DOHH2 (cell line): ENCODE data around the gene C8G.

Experiments used
- H3F3A ChIP-seq: fragments of 200-600 bp; sonication (generic), shearing (Covaris generic); 2 replicates; pipeline ENCODE4 v1.6.0; 2016; ENCODE audit warnings: antibody characterized with exemption, mild to moderate bottlenecking; ENCODE audit not compliant: control insufficient read depth, insufficient read depth
- H3K27ac ChIP-seq: fragments of 200-600 bp; sonication (generic); 2 replicates; pipeline ENCODE4 v1.5.1; 2014; ENCODE audit warnings: low read depth, mild to moderate bottlenecking, low read length, moderate library complexity
- H3K27me3 ChIP-seq: fragments of 200-600 bp; sonication (generic); 2 replicates; pipeline ENCODE4 v1.6.1; 2014; ENCODE audit warnings: mild to moderate bottlenecking, low read length, mixed read lengths; ENCODE audit not compliant: control insufficient read depth
- H3K36me3 ChIP-seq: fragments of 200-600 bp; sonication (generic); 2 replicates; pipeline ENCODE4 v1.6.1; 2014; ENCODE audit warnings: mild to moderate bottlenecking, low read length, moderate library complexity, mixed read lengths; ENCODE audit not compliant: control insufficient read depth
- H3K4me1 ChIP-seq: fragments of 200-600 bp; sonication (generic); 2 replicates; pipeline ENCODE4 v1.6.1; 2014; ENCODE audit warnings: mild to moderate bottlenecking, low read length, mixed read lengths; ENCODE audit not compliant: control insufficient read depth
- H3K4me2 ChIP-seq: fragments of 200-600 bp; sonication (generic); 2 replicates; pipeline ENCODE4 v1.6.0; 2014; ENCODE audit warnings: mild to moderate bottlenecking, low read length, moderate library complexity
- H3K4me3 ChIP-seq: fragments of 200-600 bp; sonication (generic); 2 replicates; pipeline ENCODE4 v1.5.1; 2014; ENCODE audit warnings: mild to moderate bottlenecking, low read length, mixed read lengths
- H3K79me2 ChIP-seq: fragments of 200-600 bp; sonication (generic); 2 replicates; pipeline ENCODE4 v1.6.1; 2014; ENCODE audit warnings: mild to moderate bottlenecking, low read length, mixed read lengths; ENCODE audit not compliant: control insufficient read depth
- H3K9me2 ChIP-seq: fragments of 200-600 bp; sonication (generic); replicated peaks from 2 replicates; pipeline ENCODE4 v1.6.1; 2014; ENCODE audit warnings: mild to moderate bottlenecking, low read length, mixed read lengths; ENCODE audit not compliant: control insufficient read depth
- H3K9me3 ChIP-seq: fragments of 200-600 bp; sonication (generic); 2 replicates; pipeline ENCODE4 v1.6.1; 2014; ENCODE audit warnings: antibody characterized with exemption, low read length, mixed read lengths; ENCODE audit not compliant: control insufficient read depth, insufficient read depth
- H4K20me1 ChIP-seq: fragments of 200-600 bp; sonication (generic); 2 replicates; pipeline ENCODE4 v1.6.0; 2014; ENCODE audit warnings: low read depth, mild to moderate bottlenecking, antibody characterized with exemption, low read length, moderate library complexity; ENCODE audit not compliant: control insufficient read depth, insufficient read depth
- CTCF ChIP-seq: fragments of 200-600 bp; sonication (generic); IDR thresholded peaks from one replicate; pipeline ENCODE4 v1.5.1; 2014; ENCODE audit warnings: antibody characterized with exemption, mild to moderate bottlenecking, low read depth, low read length; ENCODE audit not compliant: poor library complexity, severe bottlenecking
- EZH2phosphoT487 ChIP-seq: fragments of 200-600 bp; sonication (generic); IDR thresholded peaks from 2 replicates; pipeline ENCODE4 v1.6.1; 2017; ENCODE audit warnings: borderline replicate concordance, mild to moderate bottlenecking, antibody characterized with exemption, low read length, moderate library complexity, mixed read lengths

The C8G gene

DNA sequence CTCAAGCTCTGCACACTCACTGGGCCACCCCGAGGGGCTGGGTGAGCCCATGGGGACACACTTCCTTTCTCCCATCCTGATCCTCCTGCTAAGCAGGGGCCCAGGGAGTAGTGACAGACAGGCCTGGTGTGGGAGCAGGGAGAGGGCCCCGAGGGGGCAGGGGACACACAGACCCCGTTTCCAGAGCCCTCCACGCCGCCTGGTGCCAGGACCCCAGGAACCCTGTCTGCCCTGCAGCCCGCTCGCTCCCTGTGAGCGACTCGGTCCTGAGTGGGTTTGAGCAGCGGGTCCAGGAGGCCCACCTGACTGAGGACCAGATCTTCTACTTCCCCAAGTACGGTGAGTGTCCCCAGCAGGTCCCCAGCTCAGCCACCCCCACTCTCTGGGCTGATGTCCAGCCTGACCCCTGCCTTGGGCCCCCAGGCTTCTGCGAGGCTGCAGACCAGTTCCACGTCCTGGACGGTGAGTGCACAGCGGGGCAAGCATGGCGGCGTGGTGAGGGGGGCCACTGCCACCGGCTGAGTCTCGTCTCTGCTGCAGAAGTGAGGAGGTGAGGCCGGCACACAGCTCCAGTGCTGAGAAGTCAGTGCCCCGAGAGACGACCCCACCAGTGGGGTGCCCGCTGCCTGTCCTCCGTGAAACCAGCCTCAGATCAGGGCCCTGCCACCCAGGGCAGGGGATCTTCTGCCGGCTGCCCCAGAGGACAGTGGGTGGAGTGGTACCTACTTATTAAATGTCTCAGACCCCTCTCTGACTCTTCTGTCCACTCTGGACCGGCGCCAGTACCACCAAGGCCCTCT lies 1.4 kb downstream of the C8G start:
- H4K20me1 ChIP-seq, result 0 out of 2 replicates have a peak, but pooled peaks cover 3% of the 10 kb centered on the region
- H3K79me2 ChIP-seq, result peaks cover 24% of the 10 kb centered on the region
- no peak overlapping the region for H3K4me2 ChIP-seq
- peaks cover 15% of the 10 kb centered on the region for H3K36me3 ChIP-seq
- H3K27ac ChIP-seq, result no peak overlapping the region
- H3F3A ChIP-seq, result no peaks in the 10 kb centered on the region; the same call in 1 of the 2 replicates
- peaks cover 24% of the 10 kb centered on the region for H3K4me1 ChIP-seq
- TF ChIP-seq CTCF (no peak), EZH2phosphoT487 (no peak)
- H3K9me2 ChIP-seq, result no peaks in the 10 kb centered on the region
- H3K27me3 ChIP-seq, result no peaks in the 10 kb centered on the region
- no peak overlapping the region for H3K4me3 ChIP-seq
- H3K9me3 ChIP-seq, result no peaks in the 10 kb centered on the region

DNA sequence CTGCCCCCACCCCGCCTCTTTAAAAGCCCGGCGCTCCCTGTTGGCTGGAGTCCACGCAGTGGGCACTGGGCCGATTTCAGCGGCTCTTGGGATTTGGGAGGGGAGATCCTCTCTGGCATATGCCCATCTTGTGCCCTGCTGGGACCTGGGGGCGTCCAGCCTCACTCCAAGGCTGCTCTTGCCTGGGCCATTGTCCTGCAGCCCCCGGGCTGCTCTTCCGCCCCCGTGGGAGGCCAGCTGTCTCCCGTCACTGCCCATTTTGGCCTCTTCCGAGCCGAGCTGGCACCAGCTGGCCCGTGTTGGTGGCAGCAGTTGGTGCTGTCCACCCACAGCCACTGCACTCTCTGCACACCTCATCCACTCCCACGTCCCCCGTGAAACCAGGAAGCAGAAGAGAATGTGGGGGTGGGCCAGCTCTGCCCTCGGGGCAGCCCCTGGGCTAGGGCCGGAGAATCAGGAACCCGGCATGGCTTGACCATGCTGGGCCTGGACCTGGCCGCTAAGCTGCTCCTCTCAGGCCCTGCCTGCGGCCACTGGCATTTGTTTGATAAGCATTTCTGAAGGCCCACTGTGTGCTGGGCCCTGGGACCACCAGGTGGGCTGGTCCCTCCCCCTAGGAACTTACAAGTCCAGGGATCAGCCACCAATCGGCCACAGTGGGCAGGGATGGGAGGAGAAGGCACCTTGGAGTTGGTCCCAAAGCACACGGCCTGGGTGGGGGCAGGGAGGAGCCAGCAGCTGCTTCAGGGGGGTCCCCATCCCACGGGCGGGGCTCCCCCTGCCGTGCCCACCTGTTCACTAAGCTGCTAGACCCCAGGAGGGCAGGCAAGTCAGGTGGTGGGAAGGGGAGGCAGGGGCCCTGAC lies 2.2 kb downstream of the C8G start:
- H3K27ac ChIP-seq, result no peak overlapping the region
- H3K27me3 ChIP-seq, result no peaks in the 10 kb centered on the region
- no peaks in the 10 kb centered on the region for H3K9me3 ChIP-seq
- peaks cover 7% of the 10 kb centered on the region for H3K36me3 ChIP-seq
- no peak overlapping the region for H3K4me3 ChIP-seq
- no peak overlapping the region for H3K4me2 ChIP-seq
- TF ChIP-seq EZH2phosphoT487 (no peak), CTCF (no peak)
- 0 out of 2 replicates have a peak, but pooled peaks cover 1% of the 10 kb centered on the region for H4K20me1 ChIP-seq
- H3K4me1 ChIP-seq, result peaks cover 24% of the 10 kb centered on the region
- peaks cover 18% of the 10 kb centered on the region for H3K79me2 ChIP-seq
- H3F3A ChIP-seq, result no peaks in the 10 kb centered on the region; the same call in 1 of the 2 replicates
- no peaks in the 10 kb centered on the region for H3K9me2 ChIP-seq

- H3K4me2 ChIP-seq, result no peak overlapping the region
- H3K79me2 ChIP-seq, result peaks cover 11% of the 10 kb centered on the region
- H3K9me2 ChIP-seq, result no peaks in the 10 kb centered on the region
- peaks cover 24% of the 10 kb centered on the region for H3K4me1 ChIP-seq
- TF ChIP-seq EZH2phosphoT487 (no peak), CTCF (peak; percentile 63)
- no peaks in the 10 kb centered on the region for H3K9me3 ChIP-seq
- H3K36me3 ChIP-seq, result no peaks in the 10 kb centered on the region
- H3K27me3 ChIP-seq, result no peaks in the 10 kb centered on the region
- no peak overlapping the region for H3K4me3 ChIP-seq
- H3K27ac ChIP-seq, result no peak overlapping the region
- H3F3A ChIP-seq, result no peaks in the 10 kb centered on the region; the same call in 1 of the 2 replicates
- no peaks in the 10 kb centered on the region for H4K20me1 ChIP-seq
Measured at GRCh38 chr9:136947955-136948510, 3.0 kb downstream of the C8G start.
